GM12878 (cell line): Measurements from ENCODE around the gene CLIP1. TPM values are rescaled to one million over a fixed set of nuclear protein-coding genes. Genes with fewer than 3 reads are reported as not detected.

Experiments used
- ATAC-seq: fragments of 200-7000 bp; cut with Tn5 transposase; 3 replicates; pipeline ENCODE4 v1.9.1; 2020; ENCODE audit warnings: mild to moderate bottlenecking, moderate library complexity
- BruUV-seq: library from RNA; stranded (reverse); fragments of 400-500 nt; replicated peaks from 2 replicates; lab custom pipeline; 2021; lab: Mats Ljungman, UMichigan
- CTCF ChIA-PET: fragments of 300-600 bp; sonication (Branson Sonifier 250); formaldehyde crosslinking; extraction: SDS; loops from one replicate; lab custom pipeline; 2021; ENCODE audit warnings: inconsistent platforms; lab: Yijun Ruan, JAX
- POLR2A ChIA-PET: fragments of 350-600 bp; formaldehyde crosslinking; extraction: SDS; loops from one replicate; lab custom pipeline; 2021; ENCODE audit warnings: inconsistent platforms; lab: Charles Lee
- RAD21 ChIA-PET: fragments of 300-600 bp; sonication (Branson Sonifier 250); formaldehyde crosslinking; loops from one replicate; lab custom pipeline; 2023; ENCODE audit warnings: antibody characterized with exemption; ENCODE audit not compliant: unreplicated experiment; lab: Charles Lee
- SMC1A ChIA-PET: fragments of 300-600 bp; sonication (Branson Sonifier 250); formaldehyde crosslinking; loops from one replicate; lab custom pipeline; 2023; ENCODE audit not compliant: unreplicated experiment, uncharacterized antibody; lab: Charles Lee
- DNase-seq: peaks from one replicate; pipeline ENCODE4 v3.0.0-alpha.2; 2011; ENCODE audit warnings: low read depth, low spot score
- FAIRE-seq: peaks from 3 replicates; lab custom pipeline; 2011; peaks lifted over from hg19 to GRCh38; lab: Jason Lieb, UNC
- H2AFZ ChIP-seq: 2 replicates; pipeline ENCODE4 v1.6.0; 2011; ENCODE audit warnings: low read depth, low read length, control low read depth; ENCODE audit not compliant: control insufficient read depth
- H3K27ac ChIP-seq: 2 replicates; pipeline ENCODE4 v1.5.1; 2011; ENCODE audit warnings: control low read depth; ENCODE audit not compliant: control insufficient read depth, insufficient read depth
- H3K27me3 ChIP-seq, 2 experiments: replicated peaks in 1 of 2; 2 replicates each; pipeline versions ENCODE4 v1.6.0 to v1.6.1; 2011; ENCODE audit warnings: low read length in 1 of 2; ENCODE audit not compliant: control insufficient read depth in 2 of 2, insufficient read depth in 2 of 2
- H3K36me3 ChIP-seq, 2 experiments: 2 replicates each; pipeline ENCODE4 v1.5.1; 2011; ENCODE audit warnings: low read length in 1 of 2; ENCODE audit not compliant: control insufficient read depth in 2 of 2, insufficient read depth in 2 of 2
- H3K4me1 ChIP-seq: 2 replicates; pipeline ENCODE4 v1.6.1; 2011; ENCODE audit warnings: mild to moderate bottlenecking, low read length, moderate library complexity, mixed read lengths; ENCODE audit not compliant: control insufficient read depth, insufficient read depth
- H3K4me2 ChIP-seq: 2 replicates; pipeline ENCODE4 v1.6.0; 2011; ENCODE audit warnings: control low read depth; ENCODE audit not compliant: control insufficient read depth, insufficient read depth
- H3K4me3 ChIP-seq: fragments of 200-600 bp; sonication (generic); 2 replicates; pipeline ENCODE4 v1.5.1; 2016
- H3K79me2 ChIP-seq: 2 replicates; pipeline ENCODE4 v1.6.0; 2011; ENCODE audit warnings: low read length; ENCODE audit not compliant: control insufficient read depth, insufficient read depth
- H3K9ac ChIP-seq: 2 replicates; pipeline ENCODE4 v1.8.0; 2011; ENCODE audit warnings: low read length, control low read depth, mixed read lengths; ENCODE audit not compliant: control insufficient read depth, insufficient read depth
- H3K9me3 ChIP-seq: replicated peaks from 3 replicates; pipeline ENCODE4 v1.5.1; 2011; ENCODE audit warnings: mild to moderate bottlenecking, low read length; ENCODE audit not compliant: control insufficient read depth, insufficient read depth
- H4K20me1 ChIP-seq: 2 replicates; pipeline ENCODE4 v1.6.0; 2011; ENCODE audit not compliant: control insufficient read depth, insufficient read depth
- BCL11A ChIP-seq: IDR thresholded peaks from 2 replicates; pipeline ENCODE4 v1.6.1; 2011; ENCODE audit warnings: low read depth, low read length
- BHLHE40 ChIP-seq, 2 experiments: fragments of 450-650 bp in 1 of 2; IDR thresholded peaks; 2 replicates each; pipeline ENCODE4 v1.6.1; 2011 to 2017; ENCODE audit warnings: low read depth in 2 of 2, borderline replicate concordance in 1 of 2, improper control_type of control experiment in 1 of 2, low read length in 1 of 2, mild to moderate bottlenecking in 1 of 2
- CHD1 ChIP-seq: IDR thresholded peaks from 2 replicates; pipeline ENCODE4 v1.6.1; 2012; ENCODE audit warnings: low read depth, low read length, improper control_type of control experiment
- CREM ChIP-seq: IDR thresholded peaks from 2 replicates; pipeline ENCODE4 v1.6.1; 2014; ENCODE audit warnings: antibody characterized with exemption, low read depth
- FOXM1 ChIP-seq: IDR thresholded peaks from 2 replicates; pipeline ENCODE4 v1.6.1; 2012; ENCODE audit warnings: low read depth, mild to moderate bottlenecking, inconsistent platforms, low read length, moderate library complexity
- HSF1 ChIP-seq: fragments of 150-350 bp; IDR thresholded peaks from 2 replicates; pipeline ENCODE4 v1.6.1; 2014; ENCODE audit warnings: mild to moderate bottlenecking, low read depth, low read length
- MEF2A ChIP-seq: IDR thresholded peaks from 2 replicates; pipeline ENCODE4 v1.6.1; 2011; ENCODE audit warnings: low read depth, mild to moderate bottlenecking, low read length, moderate library complexity; ENCODE audit not compliant: insufficient read depth
- MXI1 ChIP-seq: fragments of 150-350 bp; IDR thresholded peaks from 2 replicates; pipeline ENCODE4 v1.6.1; 2011; ENCODE audit warnings: low read depth, mild to moderate bottlenecking, inconsistent platforms, low read length, improper control_type of control experiment
- RAD51 ChIP-seq: fragments of 450-650 bp; IDR thresholded peaks from 2 replicates; pipeline ENCODE4 v1.6.1; 2016; ENCODE audit warnings: moderate library complexity, mild to moderate bottlenecking, inconsistent platforms
- ZSCAN29 ChIP-seq: fragments of 450-650 bp; IDR thresholded peaks from 2 replicates; pipeline ENCODE4 v1.6.1; 2017; ENCODE audit warnings: mild to moderate bottlenecking, moderate library complexity
- whole genome bisulfite sequencing: methylation state at CpG from one replicate; pipeline ENCODE4 v1.1.6; 2016; ENCODE audit warnings: low lambda C conversion rate; ENCODE audit not compliant: insufficient replicate concordance, insufficient coverage; ENCODE audit errors: missing lambda C conversion rate; 5-methylcytosine and 5-hydroxymethylcytosine counted together
- in situ Hi-C: fragments of 300-500 bp; cut with MboI; formaldehyde crosslinking; loops from 9 replicates; pipeline ENCODE4 v1.14.3; 2018; ENCODE audit warnings: mixed read lengths
- intact Hi-C: fragments of 100-400 bp; cut with micrococcal nuclease; formaldehyde crosslinking; loops from one replicate; pipeline ENCODE4 v1.14.2; 2022; ENCODE audit not compliant: unreplicated experiment
- polyA plus RNA-seq, 11 experiments: library from polyadenylated mRNA; depleted of rRNA in 4 of 11; unstranded in 6 of 11; stranded (reverse) in 5 of 11; fragments of >200 nt; fragmentation: Nextera tagmentation in 4 of 11; fragmentation: Illumina TruSeq in 1 of 11; extraction: Ambion mirVana in 4 of 11; extraction: Trizol in 1 of 11; gene quantifications; 1 replicate in 1 of 11; 2 replicates in 10 of 11; pipeline versions ENCODE4 v1.2.1 to v1.2.3, GENCODE V29; 2011 to 2016; ENCODE audit warnings: inconsistent platforms in 2 of 11, missing spikeins in 2 of 11, low read depth in 1 of 11
- total RNA-seq, 4 experiments: library from RNA; depleted of rRNA in 3 of 4; stranded (reverse); fragments of >200 nt in 3 of 4; fragmentation: Illumina TruSeq in 1 of 4; extraction: Trizol in 1 of 4; gene quantifications; 2 replicates each; pipeline versions ENCODE4 v1.2.1 to v1.2.3, GENCODE V29; 2013 to 2021
- TF ChIP-seq, protein P1 (sequence below): fragments of 450-650 bp; formaldehyde crosslinking; IDR thresholded peaks from 2 replicates; pipeline ENCODE4 v1.5.0; 2022; ENCODE audit warnings: mild to moderate bottlenecking, missing genetic modification characterization
- TF ChIP-seq, protein P2 (sequence below): fragments of 450-650 bp; conservative IDR thresholded peaks from 2 replicates; pipeline ENCODE4 v1.6.1; 2017; ENCODE audit warnings: mild to moderate bottlenecking, moderate library complexity

The CLIP1 gene
- total and polyA plus RNA-seq, 10 of the 15 experiments (the other 5 are each of a cell fraction or from before 2014, with no cell fraction given) = 6.0 to 45.4 (median 25.2) TPM

DNA sequence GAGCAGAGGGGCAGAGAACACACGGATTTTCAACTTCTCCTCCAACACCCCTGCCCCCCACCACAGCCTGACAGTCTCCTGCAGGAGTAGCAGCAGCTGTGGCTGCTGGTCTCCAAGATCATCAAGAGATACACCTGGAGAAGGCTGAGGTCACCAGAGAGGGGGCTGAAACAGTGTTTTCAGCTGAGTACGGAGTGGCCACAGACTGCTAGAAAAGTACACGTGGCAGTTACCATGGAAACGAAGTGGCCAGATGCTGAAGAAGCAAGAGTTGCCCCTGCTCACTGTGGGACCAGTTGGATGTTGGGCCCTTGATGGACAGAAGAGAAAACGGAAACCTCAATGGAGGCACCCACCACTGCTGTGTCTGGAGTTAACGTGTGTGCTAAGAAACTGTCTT is 191.7 kb downstream of the CLIP1 start:
- no peak for FAIRE-seq
- WGBS = 57% methylated on average over 6 of the region's 6 CpGs
- Histone ChIP-seq H3K36me3 (peaks cover 4% of the 10 kb centered on the region in 2 experiments; a peak in 3 of 4 replicates), H4K20me1 (no peaks in the 10 kb centered on the region), H3K4me1 (peaks cover 4% of the 10 kb centered on the region; the same call in 1 of the 2 replicates), H2AFZ (no peak overlapping the region), H3K9ac (no peak overlapping the region), H3K4me2 (no peak overlapping the region), H3K9me3 (no peaks in the 10 kb centered on the region), H3K4me3 (no peak overlapping the region), H3K27me3 (no peaks in the 10 kb centered on the region), H3K27ac (no peak overlapping the region), H3K79me2 (no peaks in the 10 kb centered on the region)
- no TSS peak for BruUV-seq
- DNase-seq = no peak
- ChIA-PET SMC1A (interaction anchor here (1.1 kb wide), 1 partner anchor 9 kb away, joined by 3 read pairs; no protein-coding TSS in a partner anchor), POLR2A (no interaction called here), RAD21 (no interaction called here), CTCF (no interaction called here)
- no peak for ATAC-seq
- no peak for TF ChIP-seq BHLHE40 (IDR thresholded peaks at IDR 0.05; ENCODE audit: borderline replicate concordance in 1 of 2, low read depth in 2 of 2, low read length in 1 of 2)
- no peak for TF ChIP-seq CREM
- TF ChIP-seq HSF1 = no peak
- TF ChIP-seq, protein P1, sequence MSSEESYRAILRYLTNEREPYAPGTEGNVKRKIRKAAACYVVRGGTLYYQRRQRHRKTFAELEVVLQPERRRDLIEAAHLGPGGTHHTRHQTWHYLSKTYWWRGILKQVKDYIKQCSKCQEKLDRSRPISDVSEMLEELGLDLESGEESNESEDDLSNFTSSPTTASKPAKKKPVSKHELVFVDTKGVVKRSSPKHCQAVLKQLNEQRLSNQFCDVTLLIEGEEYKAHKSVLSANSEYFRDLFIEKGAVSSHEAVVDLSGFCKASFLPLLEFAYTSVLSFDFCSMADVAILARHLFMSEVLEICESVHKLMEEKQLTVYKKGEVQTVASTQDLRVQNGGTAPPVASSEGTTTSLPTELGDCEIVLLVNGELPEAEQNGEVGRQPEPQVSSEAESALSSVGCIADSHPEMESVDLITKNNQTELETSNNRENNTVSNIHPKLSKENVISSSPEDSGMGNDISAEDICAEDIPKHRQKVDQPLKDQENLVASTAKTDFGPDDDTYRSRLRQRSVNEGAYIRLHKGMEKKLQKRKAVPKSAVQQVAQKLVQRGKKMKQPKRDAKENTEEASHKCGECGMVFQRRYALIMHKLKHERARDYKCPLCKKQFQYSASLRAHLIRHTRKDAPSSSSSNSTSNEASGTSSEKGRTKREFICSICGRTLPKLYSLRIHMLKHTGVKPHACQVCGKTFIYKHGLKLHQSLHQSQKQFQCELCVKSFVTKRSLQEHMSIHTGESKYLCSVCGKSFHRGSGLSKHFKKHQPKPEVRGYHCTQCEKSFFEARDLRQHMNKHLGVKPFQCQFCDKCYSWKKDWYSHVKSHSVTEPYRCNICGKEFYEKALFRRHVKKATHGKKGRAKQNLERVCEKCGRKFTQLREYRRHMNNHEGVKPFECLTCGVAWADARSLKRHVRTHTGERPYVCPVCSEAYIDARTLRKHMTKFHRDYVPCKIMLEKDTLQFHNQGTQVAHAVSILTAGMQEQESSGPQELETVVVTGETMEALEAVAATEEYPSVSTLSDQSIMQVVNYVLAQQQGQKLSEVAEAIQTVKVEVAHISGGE (CRISPR knock-in tag) = no peak
- TF ChIP-seq, protein P2, sequence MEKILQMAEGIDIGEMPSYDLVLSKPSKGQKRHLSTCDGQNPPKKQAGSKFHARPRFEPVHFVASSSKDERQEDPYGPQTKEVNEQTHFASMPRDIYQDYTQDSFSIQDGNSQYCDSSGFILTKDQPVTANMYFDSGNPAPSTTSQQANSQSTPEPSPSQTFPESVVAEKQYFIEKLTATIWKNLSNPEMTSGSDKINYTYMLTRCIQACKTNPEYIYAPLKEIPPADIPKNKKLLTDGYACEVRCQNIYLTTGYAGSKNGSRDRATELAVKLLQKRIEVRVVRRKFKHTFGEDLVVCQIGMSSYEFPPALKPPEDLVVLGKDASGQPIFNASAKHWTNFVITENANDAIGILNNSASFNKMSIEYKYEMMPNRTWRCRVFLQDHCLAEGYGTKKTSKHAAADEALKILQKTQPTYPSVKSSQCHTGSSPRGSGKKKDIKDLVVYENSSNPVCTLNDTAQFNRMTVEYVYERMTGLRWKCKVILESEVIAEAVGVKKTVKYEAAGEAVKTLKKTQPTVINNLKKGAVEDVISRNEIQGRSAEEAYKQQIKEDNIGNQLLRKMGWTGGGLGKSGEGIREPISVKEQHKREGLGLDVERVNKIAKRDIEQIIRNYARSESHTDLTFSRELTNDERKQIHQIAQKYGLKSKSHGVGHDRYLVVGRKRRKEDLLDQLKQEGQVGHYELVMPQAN = no peak
- TF ChIP-seq BCL11A = no peak
- TF ChIP-seq ZSCAN29 = no peak
- TF ChIP-seq MEF2A = no peak
- no peak for TF ChIP-seq MXI1
- TF ChIP-seq FOXM1 = no peak
- no peak for TF ChIP-seq CHD1
- no peak for TF ChIP-seq RAD51
- in situ Hi-C loops = no loop called here
- intact Hi-C loops = no loop called here
